Astrocyte of the hippocampus (primary cell): ENCODE data around the gene CTNNBL1.
"Not testable (repeated sequence)": the region's sequence is repeated elsewhere in the genome, so short reads cannot be mapped to it uniquely, and the experiment has no call there.

Source experiments
- DNase-seq: peaks from one replicate; pipeline ENCODE4 v3.0.0; 2011; ENCODE audit warnings: low read depth, low spot score

Gene CTNNBL1

GRCh38 chr20:37693635-37694626, at the start of gene CTNNBL1:
CTNNBL1 (plus strand) TSS chr20:37694030; CDS start chr20:37694123, 93 bp downstream.
- DNase-seq = peak; percentile 99

DNA sequence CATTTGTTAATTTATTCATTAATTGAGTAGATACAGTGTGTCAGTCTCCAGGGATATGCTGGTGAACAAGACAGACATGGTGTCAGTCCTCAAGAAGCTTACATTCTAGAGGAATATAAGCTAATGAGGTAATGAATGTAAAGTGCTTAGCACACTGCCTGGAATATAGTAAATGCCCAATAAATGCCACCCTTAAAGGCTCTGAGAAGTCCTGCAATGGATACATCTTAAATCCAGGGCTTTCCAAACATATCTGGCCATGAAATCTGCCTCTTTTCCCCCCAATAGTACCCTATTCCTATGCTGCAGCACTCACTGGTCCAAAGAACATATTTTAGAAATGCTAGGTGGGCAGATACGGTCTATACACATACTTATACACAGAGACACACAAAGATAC, 49.2 kb upstream of the CTNNBL1 start:
- DNase-seq = no peak

GRCh38 chr20:37647946-37648345, 45.9 kb upstream of the CTNNBL1 start:
- no peak for DNase-seq

GRCh38 chr20:37649017-37649416, 44.8 kb upstream of the CTNNBL1 start:
- no peak for DNase-seq

DNA sequence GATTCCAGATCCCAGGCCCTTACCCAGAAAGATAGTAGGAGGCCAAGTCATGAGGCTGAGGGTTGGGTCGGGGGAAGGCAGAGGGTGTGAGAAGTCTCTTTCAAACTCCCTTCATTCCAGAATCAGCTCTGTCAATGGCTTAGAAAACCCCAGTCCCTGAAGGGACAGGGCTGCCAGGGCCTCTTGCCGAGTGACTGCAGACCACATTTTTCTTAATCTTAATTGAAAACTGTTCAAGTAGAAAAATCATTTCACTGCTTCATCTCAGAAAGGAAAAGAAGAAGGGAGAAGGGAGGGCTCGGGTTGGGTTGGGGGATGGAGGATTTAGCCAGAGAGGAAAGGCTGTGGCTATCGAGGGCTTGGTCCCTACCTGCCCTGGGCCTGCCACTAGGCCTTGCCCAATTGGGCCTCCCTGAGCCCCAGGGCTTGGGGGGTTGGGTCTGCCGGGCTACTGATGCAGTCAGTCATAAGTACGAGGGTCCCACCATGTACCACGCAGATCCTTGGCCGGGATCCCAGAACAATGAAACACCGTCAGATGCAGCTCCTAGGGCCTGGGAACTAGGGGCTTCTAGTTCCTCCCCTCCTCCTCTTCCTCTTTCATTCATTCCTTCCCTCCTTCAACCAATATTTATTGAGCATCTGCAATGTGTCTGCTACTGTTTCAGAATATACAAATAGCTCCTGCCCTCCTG, 44.0 kb upstream of the CTNNBL1 start:
- DNase-seq = peak; percentile 41

GRCh38 chr20:37650661-37651060, 43.2 kb upstream of the CTNNBL1 start:
- DNase-seq = no peak

GRCh38 chr20:37651932-37652331, 41.9 kb upstream of the CTNNBL1 start:
- peak; percentile 48 for DNase-seq

DNA sequence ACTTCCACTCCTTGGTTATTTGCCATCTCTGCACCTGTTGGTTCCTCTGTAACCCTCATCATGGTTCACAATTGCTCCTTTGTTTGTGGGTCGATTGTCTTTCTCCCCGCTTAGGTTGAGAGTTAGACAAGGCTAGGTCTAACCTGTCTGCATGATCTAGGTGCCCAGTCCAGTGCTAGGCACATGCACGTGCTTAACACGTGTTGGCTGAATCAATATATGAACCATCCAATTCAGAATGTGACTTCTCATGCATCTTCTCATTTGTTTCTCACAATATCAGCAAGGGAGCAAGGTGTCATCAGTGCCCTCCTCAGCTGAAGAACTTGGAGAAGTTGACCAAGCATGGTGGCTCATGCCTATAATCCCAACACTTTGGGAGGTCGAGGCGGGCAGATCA, 36.9 kb upstream of the CTNNBL1 start:
- no peak for DNase-seq

- no peak for DNase-seq
Measured at GRCh38 chr20:37657924-37658804, 35.7 kb upstream of the CTNNBL1 start.

GRCh38 chr20:37661519-37661918, 32.3 kb upstream of the CTNNBL1 start:
- no peak for DNase-seq

GRCh38 chr20:37662308-37662707, 31.5 kb upstream of the CTNNBL1 start:
- DNase-seq = no peak

DNA sequence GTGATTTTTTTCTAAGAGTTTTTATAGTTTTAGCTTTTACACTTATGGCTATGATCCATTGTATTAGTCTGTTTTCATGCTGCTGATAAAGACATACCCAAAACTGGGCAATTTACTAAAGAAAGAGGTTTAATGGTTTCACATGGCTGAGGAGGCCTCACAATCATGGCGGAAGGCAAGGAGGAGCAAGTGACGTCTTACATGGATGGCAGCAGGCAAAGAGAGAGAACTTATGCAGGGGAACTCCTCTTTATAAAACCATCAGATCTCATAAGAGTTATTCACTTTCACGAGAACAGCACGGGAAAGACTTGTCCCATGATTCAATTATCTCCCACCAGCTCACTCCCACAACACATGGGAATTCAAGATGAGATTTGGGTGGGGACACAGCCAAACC, 29.2 kb upstream of the CTNNBL1 start:
- not testable (repeated sequence) for DNase-seq

- no peak for DNase-seq
Measured at GRCh38 chr20:37668166-37668565, 25.7 kb upstream of the CTNNBL1 start.

DNA sequence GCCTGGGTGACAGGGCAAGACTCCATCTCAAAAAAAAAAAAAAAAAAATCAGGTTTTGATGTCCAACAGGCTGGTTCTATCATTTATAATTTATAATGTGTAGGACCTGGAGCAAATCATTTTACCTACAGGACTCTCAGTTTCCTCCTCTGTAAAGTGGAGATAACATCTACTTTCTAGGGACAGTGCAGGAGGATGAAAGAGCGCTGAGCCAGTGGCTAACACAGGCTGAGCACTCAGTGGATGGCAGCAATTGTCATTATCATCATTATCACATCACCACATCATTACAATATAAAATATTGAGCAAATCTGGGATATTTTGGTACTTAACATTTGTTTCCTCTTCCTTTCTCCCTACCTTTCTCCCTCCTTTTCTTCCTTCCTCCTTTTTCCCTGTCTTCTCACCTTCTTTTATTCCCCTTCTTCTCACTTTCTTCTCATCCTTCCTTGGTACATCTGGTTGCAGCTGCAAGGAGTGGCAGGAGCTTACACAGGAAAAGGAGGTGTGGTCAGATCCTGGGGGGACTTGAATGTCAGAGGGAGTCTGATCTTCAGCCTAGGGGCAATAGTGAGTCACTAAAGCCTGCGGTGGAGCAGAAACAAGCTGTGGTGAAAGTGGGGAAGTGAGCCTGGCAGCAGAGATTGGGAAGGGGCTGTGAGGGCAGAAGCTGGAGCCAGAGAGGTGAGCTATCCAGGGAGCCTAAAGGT, 24.6 kb upstream of the CTNNBL1 start:
- DNase-seq = peak; percentile 37

DNA sequence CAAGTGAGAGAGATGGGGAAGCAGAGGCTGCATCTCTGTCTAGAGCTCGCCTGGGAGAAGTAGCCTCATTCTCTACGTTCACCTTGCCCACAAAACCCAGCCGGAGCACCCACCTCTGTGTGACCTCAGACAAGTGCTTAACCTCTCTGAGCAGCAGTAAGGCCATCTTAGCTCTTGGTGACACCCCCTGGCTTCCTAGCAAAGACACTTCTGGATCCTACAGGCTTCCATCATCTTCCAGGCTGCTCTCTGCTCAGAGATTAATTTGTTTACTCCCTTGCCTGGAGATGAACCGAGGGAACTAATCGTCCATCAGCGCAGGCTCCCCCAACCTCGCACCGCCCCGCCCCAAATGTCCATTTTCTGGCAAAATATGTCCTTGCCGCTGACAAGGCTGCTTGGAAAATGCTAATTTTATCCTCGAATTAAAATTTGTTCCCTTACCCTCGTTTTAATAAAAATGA, 24.0 kb upstream of the CTNNBL1 start:
- DNase-seq = no peak

DNA sequence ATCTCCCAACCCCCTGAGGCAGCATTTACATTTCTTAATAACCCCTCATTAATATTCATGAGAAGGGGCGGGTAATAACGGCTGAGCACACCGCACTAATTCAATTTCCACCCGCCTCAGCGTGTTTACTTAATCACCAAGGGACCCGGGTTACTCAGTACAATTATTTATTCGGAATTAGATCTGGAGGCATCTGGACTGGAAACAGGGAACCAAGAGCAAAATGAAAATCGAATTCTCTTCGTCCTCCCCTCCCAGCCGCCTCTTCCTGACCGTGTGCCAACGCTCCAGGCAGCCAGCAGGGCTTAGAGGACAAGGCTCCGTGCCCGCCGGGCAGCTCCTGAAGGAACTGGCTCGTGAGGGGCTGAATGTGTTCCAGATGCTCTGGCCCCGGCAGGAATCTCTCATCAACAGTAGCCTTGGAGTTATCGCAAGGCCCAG, 23.5 kb upstream of the CTNNBL1 start:
- peak; percentile 58 for DNase-seq

DNA sequence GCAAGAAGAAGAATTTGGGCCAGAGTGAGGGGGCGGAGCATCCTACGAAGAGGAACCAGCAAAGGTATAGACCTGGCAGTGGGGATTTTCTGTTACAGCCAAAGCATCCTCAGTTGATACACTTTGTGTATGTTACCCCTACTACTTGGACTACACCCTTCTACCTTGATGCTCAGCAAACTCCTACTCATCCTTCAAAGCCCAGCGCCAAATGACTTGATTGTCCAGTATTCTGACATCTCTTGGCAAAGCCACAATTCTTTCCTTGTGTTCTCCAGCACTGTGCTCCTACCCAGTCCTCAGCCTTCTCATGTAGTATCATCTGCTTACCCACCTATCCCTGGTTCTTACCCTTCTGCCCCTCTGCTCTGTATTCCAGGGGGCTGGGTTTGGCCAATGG, 21.7 kb upstream of the CTNNBL1 start:
- DNase-seq = no peak

DNA sequence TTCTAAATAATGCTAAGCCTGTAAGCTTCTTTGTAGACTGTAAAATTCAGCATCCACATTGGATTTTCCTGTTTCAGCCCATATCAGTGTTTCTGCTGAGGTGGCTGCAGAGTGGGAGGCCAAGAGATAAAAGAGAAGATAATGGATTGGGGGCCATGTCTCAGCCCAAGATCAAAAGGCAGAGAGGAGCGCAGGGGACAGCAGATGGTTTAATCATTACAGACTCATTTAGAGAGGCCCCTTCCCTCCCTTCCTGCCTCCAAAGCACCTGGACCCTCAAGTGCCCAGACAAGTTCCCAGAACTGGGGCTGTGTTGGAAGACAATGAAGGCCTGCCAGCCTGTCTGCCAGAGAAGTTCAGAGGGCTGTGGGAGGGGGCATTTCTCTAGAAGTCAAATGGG, 20.4 kb upstream of the CTNNBL1 start:
- DNase-seq = no peak

- no peak for DNase-seq
Measured at GRCh38 chr20:37676440-37676839, 17.4 kb upstream of the CTNNBL1 start.

DNA sequence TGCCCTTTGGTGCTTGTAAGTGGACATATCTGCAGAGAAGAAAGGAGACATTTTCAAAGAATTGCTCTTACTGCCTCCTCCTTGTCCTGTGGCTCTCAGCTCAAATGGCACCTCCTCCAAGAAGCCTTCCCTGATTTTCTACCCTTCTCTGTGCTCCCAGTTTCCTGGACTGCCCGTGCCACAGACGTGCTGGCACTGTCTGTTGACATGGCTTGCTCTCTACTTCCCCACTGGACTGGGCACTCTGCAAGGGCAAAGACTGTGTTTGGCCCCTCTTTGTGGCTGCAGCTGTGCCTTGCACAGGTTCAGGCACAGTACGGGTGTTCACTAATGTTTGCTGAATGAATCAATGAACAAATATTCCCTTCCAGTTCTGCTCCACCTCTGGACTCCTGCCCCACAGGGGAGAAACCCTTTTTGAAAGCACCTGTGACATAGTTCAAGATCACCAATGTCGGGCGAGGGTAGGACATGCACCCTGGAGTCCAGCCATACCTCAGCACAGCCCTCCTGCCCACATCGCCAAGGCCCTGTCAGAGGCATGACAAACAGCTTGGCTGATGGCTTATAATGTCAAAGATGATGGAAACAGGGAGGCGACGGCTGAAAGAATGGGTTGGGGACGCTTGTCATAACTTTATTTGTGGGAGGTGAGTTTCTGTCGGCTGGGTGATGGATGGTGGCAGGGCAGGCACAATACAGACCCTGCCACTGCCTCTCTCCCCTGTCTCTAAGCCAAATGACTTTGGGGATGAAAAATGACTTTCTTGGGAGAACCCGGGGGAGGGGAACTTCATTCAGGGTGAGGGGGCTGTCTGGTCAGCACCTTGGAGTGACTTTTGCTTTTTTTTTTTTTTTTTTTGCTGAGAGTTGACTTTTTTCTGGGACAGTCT, 15.6 kb upstream of the CTNNBL1 start:
- DNase-seq = no peak
